Colon (tissue), 2 donors: ENCODE data around the gene FLCN.
"Not testable (repeated sequence)": the region's sequence is repeated elsewhere in the genome, so short reads cannot be mapped to it uniquely, and the experiment has no call there.

Experiments
- FAIRE-seq: peaks from 2 replicates; lab custom pipeline; 2012; peaks lifted over from hg19 to GRCh38; lab: Jason Lieb, UNC
- donor health status: control.
- donor health status: control.

Gene FLCN

DNA sequence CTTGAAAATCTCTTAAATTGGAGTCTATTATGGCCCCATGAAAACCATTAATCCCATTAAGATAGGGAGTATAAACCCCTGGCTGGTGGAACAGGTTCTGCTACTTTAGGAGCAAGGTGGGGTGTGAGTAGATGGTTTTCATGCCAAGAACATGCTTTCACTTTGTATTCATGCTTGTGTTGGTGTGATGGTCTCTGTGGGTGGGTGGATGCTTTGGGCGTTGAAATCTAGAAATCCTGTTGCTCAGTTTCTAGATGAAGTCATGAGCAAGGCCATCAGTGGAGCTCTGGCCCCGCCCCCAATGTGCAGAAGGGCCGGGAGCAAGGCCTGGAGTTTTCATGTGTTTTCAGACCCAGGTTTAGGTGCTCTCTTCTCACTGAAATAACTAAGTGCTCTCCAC, 50.9 kb downstream of the FLCN start:
- FAIRE-seq, result no peak

GRCh38 chr17:17184985-17185757, 51.8 kb downstream of the FLCN start:
- not testable (repeated sequence) for FAIRE-seq

DNA sequence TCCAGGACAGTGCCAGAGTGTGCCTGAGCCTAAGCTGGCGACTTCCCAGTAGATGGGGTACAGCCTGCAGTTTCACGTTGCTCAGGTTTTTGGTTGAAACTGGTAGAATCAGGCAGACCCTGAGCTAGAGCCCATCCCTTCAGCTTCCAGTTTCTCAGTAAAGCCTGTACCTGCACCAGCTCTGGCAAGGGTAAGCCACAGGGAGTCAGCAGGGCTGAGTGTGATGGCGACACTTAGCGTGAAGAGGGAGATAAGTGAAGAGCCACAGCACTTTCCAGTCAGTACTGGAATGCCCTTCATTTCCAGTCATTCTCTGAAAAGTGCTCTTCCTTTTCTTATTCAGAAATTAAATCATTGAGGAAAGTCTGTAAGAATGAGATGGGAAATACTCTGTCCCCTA, 53.2 kb downstream of the FLCN start:
- no peak for FAIRE-seq

GRCh38 chr17:17182598-17183136, 54.3 kb downstream of the FLCN start:
- no peak for FAIRE-seq

DNA sequence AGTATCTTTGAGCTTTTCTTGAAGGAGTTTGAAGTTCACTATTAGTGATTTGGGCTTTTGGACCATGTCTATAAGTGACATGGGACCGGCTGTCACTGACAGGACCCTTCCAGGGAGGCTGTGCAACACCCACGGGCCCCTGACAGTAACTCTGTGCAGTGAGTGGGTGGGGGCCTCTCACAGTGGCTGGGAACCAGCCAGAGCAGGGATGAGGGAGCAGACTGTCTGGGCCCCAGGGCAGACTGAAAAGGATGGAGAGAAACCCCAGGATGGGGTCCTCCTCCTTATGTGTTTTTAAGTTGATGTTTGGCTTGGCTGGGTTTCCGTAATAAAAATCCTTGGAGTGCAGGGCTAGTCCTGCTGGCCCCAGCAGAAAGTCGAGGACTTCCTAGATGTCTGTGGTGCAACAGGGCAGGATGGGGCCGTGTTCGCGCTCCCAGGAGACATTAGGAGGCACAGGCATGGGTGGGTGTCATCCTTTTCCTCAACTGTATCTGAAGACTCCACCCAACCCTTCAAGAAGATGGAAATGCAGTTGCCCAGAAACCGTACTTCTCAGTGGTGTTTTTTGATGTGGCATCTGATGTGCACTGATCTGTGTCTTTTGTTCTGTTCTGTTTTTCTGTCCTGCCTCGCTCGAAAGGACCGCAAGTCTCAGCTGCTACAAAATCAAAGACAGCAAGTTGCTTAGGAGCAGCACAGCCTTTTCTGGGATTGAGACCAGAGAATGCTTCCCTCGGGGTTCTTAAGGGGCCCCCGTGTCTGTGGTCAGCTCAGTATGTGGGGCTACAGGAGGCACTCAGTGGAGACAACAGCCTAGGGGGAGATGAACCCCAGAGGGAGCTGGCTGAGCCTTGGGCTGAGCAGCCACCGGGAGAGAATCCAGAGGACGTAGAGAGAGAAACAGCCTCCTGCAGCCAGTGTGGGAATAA, 55.0 kb downstream of the FLCN start:
- no peak for FAIRE-seq

- FAIRE-seq, result no peak
Measured at GRCh38 chr17:17180741-17181525, 56.0 kb downstream of the FLCN start.

- no peak for FAIRE-seq
Measured at GRCh38 chr17:17180141-17180603, 56.8 kb downstream of the FLCN start.

GRCh38 chr17:17179371-17179827, 57.6 kb downstream of the FLCN start:
- FAIRE-seq, result no peak

DNA sequence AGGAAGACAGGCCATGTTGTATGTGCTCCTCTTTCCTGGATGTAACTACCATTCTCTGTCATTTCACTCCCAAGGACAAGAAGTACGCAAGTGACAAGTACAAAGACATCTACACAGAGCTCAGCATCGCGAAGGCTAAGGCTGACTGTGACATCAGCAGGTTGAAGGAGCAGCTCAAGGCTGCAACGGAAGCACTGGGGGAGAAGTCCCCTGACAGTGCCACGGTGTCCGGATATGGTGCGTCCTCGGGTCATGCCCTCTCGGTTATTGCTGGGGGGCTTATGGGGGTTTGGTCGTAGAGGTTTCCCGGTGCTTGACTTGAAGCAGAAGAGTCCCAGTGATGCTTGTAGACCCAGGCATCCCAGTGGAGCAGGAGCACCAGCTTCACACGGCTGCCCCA, 59.8 kb downstream of the FLCN start:
- FAIRE-seq, result no peak

- no peak for FAIRE-seq
Measured at GRCh38 chr17:17176341-17176740, 60.6 kb downstream of the FLCN start.

GRCh38 chr17:17175917-17176316, 61.1 kb downstream of the FLCN start:
- no peak for FAIRE-seq

- no peak for FAIRE-seq
Measured at GRCh38 chr17:17175340-17175739, 61.6 kb downstream of the FLCN start.

- no peak for FAIRE-seq
Measured at GRCh38 chr17:17173921-17174320, 63.0 kb downstream of the FLCN start.

DNA sequence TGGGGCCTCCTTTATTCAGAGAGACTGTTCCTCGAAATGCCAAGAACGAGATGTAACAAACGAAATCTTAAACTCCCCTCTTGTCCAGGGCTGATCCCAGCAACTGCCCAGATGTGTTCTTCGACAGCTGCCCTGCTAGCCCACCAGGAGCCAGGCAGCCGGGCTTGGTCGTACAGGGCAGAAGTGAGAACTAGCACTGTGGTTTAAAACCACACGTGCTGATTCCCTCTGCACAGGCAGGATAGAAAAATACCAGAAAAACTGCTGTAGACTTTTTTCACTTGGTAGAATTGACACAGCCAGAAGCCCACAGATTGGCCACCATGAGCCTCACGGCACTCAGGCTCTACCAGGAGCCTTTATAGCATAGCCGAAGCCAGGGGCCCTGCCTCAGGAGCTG, 64.0 kb downstream of the FLCN start:
- no peak for FAIRE-seq

DNA sequence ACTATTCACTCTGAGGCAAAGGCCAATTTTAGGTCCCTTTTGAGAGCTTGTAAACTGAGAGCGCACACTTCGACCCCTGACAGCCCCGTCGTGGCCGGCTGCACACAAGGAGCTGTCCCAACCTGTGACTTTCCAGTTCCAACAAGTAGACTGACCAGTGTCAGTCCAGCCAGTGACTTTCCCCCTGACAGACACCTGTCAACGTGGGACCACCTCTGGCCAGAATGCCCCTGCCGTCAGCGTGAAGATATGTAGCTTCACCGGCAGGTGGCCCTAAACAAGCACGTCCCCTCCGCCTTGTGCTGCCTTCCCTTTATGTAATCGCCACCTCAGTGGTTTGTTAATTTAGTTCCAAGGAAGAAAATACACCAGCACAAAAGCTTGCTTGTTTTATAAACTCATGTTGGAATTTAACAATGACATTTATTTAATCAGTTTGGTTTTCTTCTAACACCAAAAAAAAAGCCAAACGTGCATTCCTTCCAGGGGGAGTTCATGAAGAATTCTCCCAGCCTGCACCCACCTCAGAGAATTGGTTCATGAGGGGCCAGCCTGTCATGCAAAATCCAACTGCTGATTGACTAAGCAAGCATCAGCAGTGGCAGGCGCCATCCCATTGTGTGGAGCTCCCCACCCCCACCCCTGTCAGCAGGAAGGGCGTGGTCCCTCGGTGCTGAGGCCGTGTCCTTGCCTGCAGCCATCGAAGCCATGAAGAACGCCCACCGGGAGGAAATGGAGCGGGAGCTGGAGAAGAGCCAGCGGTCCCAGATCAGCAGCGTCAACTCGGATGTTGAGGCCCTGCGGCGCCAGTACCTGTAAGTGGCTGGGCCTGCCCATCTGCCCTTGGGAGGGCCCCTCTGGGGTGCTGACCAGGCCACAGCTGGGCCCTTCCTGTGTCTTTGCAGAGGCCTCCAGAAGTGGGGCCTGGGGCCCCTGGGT, 64.7 kb downstream of the FLCN start:
- no peak for FAIRE-seq

- no peak for FAIRE-seq
Measured at GRCh38 chr17:17171186-17171585, 65.8 kb downstream of the FLCN start.

DNA sequence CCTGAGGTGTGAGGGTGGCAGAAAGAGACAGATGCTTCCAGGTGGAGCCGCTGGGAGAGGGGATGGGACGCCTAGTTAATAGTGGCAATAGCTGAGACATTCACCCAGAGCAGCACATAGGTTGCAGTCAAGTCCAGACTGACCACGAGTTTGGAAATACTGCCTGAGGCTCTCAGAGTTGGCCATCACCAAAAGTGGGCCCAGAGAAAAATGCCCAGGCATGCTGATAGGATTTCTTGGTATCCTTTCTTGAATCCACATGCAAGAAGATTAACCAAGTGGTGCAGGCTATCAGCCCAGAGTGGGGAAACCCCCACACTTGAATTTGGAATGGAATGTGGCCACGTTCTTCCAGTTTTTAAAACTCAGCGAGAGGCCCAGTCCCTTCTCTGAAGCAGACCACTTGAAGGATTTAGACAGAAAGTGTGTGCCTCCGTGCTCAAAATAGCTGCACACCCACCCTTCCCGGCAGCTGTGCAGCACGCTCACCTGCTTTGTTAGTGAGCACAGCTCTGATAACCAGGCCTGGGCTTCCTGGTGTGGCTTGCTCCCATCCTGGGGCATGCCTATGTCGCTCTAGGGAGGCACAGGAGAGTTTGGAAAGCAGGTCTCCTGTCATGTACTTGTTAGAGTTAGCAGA, 66.5 kb downstream of the FLCN start:
- FAIRE-seq, result no peak

- no peak for FAIRE-seq
Measured at GRCh38 chr17:17169396-17169795, 67.6 kb downstream of the FLCN start.

DNA sequence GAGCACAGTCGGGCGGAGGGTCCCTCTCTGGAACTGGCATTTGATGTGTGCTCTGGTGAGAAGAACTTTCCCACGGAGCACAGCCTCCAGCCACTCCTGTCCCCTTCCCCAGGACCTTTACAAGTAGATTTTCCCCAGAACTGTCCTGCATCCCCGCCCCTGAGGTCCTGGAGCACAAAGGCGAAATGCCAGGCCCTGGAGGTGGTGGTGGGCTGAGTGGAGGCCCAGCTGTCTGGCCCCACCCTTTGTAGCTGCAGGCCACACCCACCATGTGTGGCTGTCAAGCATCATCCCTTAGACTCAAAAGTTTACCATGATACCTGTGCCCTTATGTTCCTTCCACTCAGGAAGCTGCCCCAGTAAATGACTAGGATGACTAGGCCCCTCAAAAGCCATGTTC, 68.6 kb downstream of the FLCN start:
- no peak for FAIRE-seq

DNA sequence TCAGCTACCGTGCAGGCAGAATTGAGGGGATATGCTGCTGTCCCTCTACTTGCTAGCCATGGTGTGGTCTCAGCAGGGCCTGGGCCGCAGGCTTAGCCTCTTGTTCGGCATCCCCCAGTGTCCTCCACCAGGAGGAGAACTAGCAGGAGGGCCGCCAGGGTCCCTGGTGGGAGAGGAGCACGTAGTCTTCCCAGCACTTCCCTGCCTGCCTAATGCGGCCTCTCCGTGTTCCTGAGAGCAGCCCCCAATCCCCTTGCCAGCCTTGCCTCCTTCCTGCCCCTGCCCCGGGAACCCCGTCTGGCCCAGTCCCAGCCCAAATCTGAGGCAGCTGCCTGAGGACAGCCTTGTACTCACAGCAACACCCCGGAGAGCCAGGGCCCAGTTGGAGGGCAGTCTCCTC, 69.0 kb downstream of the FLCN start:
- no peak for FAIRE-seq
